Peyer's patch (tissue), 4 donors: ENCODE data around the gene CCL27.

Source experiments
- CTCF ChIP-seq, 6 experiments: fragments of 450-650 bp in 4 of 6; fragments of 200-600 bp in 2 of 6; sonication (generic) in 1 of 6; IDR thresholded peaks; one replicate each; pipeline ENCODE4 v1.5.1; 2017 to 2019; ENCODE audit warnings: antibody characterized with exemption in 6 of 6, mild to moderate bottlenecking in 3 of 6, moderate library complexity in 1 of 6
- POLR2A ChIP-seq, 2 donors: fragments of 450-650 bp; IDR thresholded peaks; one replicate each; pipeline ENCODE4 v1.5.1; 2017; ENCODE audit warnings: antibody characterized with exemption in 2 of 2, mild to moderate bottlenecking in 2 of 2, moderate library complexity in 2 of 2

DNA sequence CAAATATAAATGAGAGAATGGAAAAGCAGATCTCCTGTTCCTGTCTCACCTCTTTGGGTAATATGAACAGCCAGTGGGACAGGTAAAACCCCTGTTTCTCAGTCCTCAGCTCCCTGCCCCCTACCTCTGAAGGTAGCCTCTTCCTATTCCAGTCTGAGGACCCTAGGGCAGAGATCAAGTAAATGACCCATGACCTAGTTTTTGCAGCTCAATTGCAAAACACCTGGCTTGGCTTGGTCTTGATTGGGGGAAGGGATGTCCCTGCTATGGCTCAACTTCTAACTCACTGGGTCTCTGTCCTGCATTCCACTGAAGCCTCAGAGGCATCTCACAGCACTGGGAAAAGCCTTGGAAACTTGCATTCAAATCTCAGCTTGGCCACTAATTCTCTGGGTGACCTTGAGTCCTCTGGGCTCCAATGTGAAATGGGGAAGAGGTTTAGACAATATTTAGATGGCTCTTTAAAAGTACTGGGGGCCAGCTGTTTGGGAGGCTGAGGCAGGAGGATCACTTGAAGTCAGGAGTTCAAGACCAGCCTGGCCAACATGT, 17.6 kb downstream of the CCL27 start:
- no peak for TF ChIP-seq CTCF (IDR thresholded peaks at IDR 0.05)
- TF ChIP-seq POLR2A (IDR thresholded peaks at IDR 0.05): no peak
